Type B pancreatic cell (in vitro differentiated cells): ENCODE measurements around the gene WDFY2. TPM values are rescaled to one million over a fixed set of nuclear protein-coding genes. Genes with fewer than 3 reads are reported as not detected.

Experiments used
- DNase-seq: peaks from one replicate; pipeline ENCODE4 v3.0.0; 2021; ENCODE audit warnings: mixed read lengths; ENCODE audit not compliant: unreplicated experiment; ENCODE audit errors: extremely low spot score
- H3K27ac Mint-ChIP-seq: 2 replicates; pipeline ENCODE4 v1.8.0; 2021; ENCODE audit warnings: mild to moderate bottlenecking, mixed read lengths
- H3K27me3 Mint-ChIP-seq: 2 replicates; pipeline ENCODE4 v1.8.0; 2021; ENCODE audit warnings: mixed read lengths
- H3K36me3 Mint-ChIP-seq: 2 replicates; pipeline ENCODE4 v1.8.0; 2021; ENCODE audit warnings: mixed read lengths
- H3K4me1 Mint-ChIP-seq: one replicate; pipeline ENCODE4 v1.8.0; 2021; ENCODE audit warnings: mixed read lengths; ENCODE audit not compliant: unreplicated experiment
- H3K4me3 Mint-ChIP-seq: 2 replicates; pipeline ENCODE4 v1.8.0; 2021; ENCODE audit warnings: mild to moderate bottlenecking, mixed read lengths
- H3K9me3 Mint-ChIP-seq: 2 replicates; pipeline ENCODE4 v1.8.0; 2021; ENCODE audit warnings: mixed read lengths
- total RNA-seq: library from RNA; stranded (reverse); gene quantifications from 2 replicates; pipeline ENCODE4 v1.2.1, GENCODE V29; 2021; ENCODE audit warnings: low replicate concordance
- TF ChIP-seq, protein P1 (sequence below): fragments of 200-600 bp; sonication (generic); conservative IDR thresholded peaks from 2 replicates; pipeline ENCODE4 v1.5.0; 2021; ENCODE audit warnings: antibody characterized with exemption, mild to moderate bottlenecking

The WDFY2 gene
- total RNA-seq, 1 donor from 2014 or later: 20.3 TPM

DNA sequence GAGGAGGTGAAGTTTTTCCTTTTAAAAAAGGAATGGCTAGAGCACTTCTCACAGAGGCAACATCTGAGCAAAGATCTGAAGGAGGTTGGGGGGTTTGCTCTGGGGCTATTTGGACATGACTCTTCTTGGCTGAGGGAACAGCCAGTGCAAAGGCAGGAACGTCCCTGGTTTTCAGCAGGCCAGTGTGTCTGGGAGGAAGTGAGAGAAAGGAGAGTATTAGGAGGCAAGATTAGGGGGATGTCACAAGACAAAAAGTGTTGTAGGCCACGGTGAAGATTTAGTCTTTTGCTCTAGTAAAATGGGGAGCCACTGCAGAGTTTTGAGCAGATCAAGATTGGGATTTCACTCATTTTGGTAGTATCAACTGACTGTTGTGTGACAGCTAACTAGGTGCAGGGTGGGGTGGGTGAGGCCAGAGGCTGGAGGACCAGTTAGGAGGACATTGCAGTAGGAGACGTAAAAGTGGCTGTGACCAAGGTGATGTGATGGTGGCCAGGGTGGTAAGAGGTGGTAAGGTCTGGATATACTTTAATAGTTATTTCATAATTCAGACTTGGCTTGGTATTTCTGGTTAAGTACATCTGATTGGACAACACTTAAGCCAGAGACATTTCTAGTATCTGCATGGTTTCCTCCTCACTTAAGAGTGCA lies 40.6 kb downstream of the WDFY2 start:
- DNase-seq: no peak
- Mint-ChIP-seq H3K9me3 (no peaks in the 10 kb centered on the region), H3K27ac (no peak overlapping the region), H3K27me3 (no peaks in the 10 kb centered on the region), H3K4me3 (no peak overlapping the region), H3K4me1 (peaks cover 51% of the 10 kb centered on the region), H3K36me3 (no peaks in the 10 kb centered on the region)
- TF ChIP-seq, protein P1, sequence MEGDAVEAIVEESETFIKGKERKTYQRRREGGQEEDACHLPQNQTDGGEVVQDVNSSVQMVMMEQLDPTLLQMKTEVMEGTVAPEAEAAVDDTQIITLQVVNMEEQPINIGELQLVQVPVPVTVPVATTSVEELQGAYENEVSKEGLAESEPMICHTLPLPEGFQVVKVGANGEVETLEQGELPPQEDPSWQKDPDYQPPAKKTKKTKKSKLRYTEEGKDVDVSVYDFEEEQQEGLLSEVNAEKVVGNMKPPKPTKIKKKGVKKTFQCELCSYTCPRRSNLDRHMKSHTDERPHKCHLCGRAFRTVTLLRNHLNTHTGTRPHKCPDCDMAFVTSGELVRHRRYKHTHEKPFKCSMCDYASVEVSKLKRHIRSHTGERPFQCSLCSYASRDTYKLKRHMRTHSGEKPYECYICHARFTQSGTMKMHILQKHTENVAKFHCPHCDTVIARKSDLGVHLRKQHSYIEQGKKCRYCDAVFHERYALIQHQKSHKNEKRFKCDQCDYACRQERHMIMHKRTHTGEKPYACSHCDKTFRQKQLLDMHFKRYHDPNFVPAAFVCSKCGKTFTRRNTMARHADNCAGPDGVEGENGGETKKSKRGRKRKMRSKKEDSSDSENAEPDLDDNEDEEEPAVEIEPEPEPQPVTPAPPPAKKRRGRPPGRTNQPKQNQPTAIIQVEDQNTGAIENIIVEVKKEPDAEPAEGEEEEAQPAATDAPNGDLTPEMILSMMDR: no peak

DNA sequence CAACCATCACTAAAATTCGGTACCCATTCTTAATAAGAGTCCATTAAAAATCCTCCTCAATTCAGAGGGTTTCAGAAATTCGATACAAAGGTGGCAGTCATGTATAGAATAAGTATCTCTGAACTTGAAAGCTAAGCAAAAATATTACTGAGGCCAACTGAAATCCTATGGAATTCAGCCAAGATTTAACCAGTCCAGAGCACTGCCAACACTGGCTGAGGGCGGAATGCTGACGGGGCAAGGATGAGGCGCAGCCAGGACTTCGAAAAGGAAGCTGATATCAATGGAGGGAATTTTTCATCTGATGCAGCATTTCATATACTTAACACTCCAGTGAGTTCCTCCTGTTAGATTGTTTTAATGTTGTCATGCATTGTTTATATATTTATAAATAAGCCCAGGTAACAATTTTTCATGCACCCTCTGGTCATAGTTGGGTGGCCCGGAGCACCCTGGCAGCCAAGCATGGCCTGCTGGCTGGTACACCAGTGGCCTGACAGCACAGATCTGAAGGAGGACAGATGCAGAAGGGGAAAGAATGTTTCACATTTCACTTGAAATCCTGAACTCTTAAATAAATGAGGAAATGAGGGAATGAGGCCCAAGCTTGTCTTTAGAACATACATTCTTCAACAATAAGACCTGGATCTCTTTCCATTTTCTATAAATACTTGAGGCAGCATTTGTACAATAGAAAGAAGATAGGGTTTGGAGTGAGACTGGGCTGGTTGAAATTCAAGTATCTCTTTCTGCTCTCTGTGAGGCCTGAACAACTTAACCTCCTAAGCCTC lies 41.5 kb downstream of the WDFY2 start:
- TF ChIP-seq, protein P1: no peak
- Mint-ChIP-seq H3K27ac (no peak overlapping the region), H3K27me3 (no peaks in the 10 kb centered on the region), H3K4me3 (no peak overlapping the region), H3K36me3 (no peaks in the 10 kb centered on the region), H3K9me3 (no peaks in the 10 kb centered on the region), H3K4me1 (peaks cover 45% of the 10 kb centered on the region)
- DNase-seq: no peak

DNA sequence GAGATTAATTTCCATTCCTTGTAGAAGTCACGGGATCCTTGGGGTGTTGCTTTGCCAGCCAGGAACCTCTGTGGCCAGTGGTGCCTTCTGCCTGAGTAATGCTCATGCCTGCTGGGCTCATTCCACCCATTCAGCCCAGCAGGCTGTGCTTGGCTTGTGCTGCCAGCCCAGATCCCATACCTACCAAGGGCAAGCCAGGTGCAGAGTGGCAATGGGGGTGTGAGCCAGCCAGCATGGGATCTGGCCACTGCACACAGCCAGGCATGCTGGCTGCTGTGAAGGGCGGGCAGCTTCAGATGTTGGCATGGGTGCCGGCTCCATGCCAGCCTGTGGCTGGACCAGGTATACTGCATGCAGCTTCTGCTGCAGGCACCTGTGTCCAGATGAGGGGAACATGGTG lies 42.5 kb downstream of the WDFY2 start:
- Mint-ChIP-seq H3K4me1 (peaks cover 37% of the 10 kb centered on the region), H3K27ac (no peak overlapping the region), H3K27me3 (no peaks in the 10 kb centered on the region), H3K4me3 (no peak overlapping the region), H3K9me3 (no peaks in the 10 kb centered on the region), H3K36me3 (no peaks in the 10 kb centered on the region)
- DNase-seq: no peak
- TF ChIP-seq, protein P1: no peak

DNA sequence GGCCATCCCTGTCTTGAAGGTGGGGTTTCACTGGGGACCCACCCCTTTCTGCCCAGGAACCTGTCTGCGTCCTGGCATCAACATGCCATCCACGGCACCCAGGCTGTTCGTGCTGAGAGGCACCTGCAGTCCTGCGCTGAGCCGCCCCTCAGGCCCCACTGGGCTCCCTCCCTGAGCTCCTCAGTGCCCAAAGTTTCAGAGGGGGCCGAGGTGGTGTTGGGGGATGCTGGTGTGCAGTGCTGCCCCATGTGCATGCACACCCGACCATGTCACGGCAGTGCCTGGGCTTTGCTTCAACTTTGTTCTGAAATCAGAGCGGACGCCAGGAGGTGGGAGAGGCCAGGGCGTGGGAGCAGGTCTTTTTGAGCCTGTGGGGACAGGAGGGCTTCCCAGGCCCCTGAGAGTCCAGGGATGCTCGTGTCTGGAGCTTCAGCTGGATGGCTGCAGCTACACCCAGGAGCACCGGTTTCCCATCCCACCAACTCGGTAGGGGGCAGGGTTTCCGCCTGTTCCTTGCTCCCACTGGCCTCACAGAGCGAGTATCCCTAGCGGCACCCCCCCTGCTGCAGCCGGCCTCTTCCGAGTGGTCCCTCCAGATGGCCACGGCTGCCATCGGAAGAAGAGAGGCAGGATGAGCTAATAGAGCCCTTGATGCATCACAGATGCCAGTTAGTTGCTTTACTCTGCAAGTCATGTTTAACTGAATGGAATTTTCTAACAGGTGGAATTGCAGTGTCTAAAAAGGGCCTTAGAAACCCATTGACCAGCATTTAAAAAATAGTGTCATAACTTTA lies 44.0 kb downstream of the WDFY2 start:
- no peaks in the 10 kb centered on the region for H3K36me3 Mint-ChIP-seq
- TF ChIP-seq, protein P1: no peak
- no peaks in the 10 kb centered on the region for H3K27me3 Mint-ChIP-seq
- H3K4me1 Mint-ChIP-seq: peaks cover 39% of the 10 kb centered on the region
- H3K27ac Mint-ChIP-seq: no peak overlapping the region
- no peak for DNase-seq
- H3K9me3 Mint-ChIP-seq: no peaks in the 10 kb centered on the region
- no peak overlapping the region for H3K4me3 Mint-ChIP-seq

DNA sequence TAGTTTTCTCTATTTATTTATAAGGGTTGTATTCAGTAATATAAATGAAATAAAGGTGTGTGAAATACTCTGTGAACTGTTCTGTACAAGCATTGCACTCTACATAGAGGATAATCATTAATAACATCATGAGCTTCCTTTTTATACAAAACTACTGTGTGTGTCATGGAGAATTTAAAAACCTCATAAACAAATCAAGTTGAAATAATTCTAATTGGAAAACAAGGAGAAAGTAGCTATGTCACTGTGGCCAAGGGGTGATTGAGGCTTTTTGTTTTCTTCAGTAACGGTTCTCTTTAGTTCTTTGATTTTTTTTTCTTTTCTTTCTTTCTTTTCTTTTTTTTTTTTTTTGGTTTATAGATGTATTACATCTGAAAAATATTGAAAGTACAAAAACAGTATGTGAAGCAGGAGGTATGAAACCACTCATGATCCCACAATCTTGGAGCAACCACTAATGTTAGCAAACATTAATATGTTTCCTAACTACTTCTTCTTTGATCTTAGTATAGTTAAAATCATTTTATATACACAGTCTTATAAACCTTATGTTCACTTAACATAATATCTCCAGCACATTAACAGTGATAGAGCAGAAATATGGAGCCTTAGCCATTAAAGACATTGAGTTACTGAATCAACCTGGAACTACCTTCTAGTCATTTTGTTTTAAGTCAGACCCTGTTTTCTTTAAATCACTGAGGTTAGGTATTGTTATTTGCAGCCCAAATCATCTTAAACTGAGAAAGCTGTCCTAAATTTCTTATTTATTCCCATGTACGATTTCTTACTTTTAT lies 45.4 kb downstream of the WDFY2 start:
- Mint-ChIP-seq H3K27ac (no peak overlapping the region), H3K4me3 (no peak overlapping the region), H3K27me3 (no peaks in the 10 kb centered on the region), H3K4me1 (peaks cover 34% of the 10 kb centered on the region), H3K36me3 (no peaks in the 10 kb centered on the region), H3K9me3 (no peaks in the 10 kb centered on the region)
- TF ChIP-seq, protein P1: no peak
- no peak for DNase-seq
